ENCODE data around the gene UBE2QL1.

- TF ChIP-seq GATA2 (IDR thresholded peaks at IDR 0.05; ENCODE audit: low read depth, low read length) (no peak), GATA3 (IDR thresholded peaks at IDR 0.05; ENCODE audit: low read depth, low read length) (no peak)
Observed at GRCh38 chr5:6418679-6419276, 29.9 kb upstream of the UBE2QL1 start.

All from SH-SY5Y (cell line).